ENCODE data around the gene SLC16A12.

SLC16A12 gene

DNA sequence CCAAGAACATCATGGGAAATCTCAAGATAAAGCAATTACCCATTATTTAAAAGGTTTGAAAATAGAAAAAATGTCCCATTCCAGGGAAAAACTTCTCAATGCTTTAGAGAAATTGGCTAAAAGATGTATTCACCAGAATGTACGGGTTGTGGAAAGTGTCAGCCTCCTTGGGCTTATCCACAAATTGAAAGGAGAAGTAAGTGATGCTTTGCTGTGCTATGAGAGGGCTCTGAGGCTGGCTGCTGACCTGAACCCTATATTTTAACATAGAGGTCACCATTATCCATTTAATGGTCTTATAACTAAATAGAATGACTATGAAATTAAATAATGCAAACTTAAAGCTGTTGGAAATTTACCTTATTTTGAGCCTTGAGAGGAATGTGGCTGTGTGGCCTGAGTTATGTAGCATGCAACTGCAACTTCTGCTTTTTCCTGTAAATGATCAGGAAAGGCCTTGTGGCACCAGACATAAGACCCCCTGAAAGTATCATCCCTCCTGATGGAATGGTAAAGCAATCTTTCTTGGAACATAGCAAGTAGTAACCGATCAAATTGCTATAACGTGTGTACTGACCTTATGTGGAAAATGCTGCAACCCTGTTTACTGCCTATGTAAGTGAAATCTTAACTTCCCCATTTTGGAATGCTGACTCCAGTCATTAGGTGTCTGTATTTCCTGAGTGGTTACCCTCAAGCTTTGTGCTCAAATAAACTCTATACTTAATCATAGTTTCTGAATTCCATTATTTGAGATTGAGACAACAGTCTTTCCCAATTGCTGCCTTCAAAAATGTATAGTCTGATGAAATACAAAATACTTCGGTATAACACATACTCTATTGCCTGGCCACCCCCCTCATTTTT is 150.7 kb downstream of the SLC16A12 start:
- TF ChIP-seq, protein P1, sequence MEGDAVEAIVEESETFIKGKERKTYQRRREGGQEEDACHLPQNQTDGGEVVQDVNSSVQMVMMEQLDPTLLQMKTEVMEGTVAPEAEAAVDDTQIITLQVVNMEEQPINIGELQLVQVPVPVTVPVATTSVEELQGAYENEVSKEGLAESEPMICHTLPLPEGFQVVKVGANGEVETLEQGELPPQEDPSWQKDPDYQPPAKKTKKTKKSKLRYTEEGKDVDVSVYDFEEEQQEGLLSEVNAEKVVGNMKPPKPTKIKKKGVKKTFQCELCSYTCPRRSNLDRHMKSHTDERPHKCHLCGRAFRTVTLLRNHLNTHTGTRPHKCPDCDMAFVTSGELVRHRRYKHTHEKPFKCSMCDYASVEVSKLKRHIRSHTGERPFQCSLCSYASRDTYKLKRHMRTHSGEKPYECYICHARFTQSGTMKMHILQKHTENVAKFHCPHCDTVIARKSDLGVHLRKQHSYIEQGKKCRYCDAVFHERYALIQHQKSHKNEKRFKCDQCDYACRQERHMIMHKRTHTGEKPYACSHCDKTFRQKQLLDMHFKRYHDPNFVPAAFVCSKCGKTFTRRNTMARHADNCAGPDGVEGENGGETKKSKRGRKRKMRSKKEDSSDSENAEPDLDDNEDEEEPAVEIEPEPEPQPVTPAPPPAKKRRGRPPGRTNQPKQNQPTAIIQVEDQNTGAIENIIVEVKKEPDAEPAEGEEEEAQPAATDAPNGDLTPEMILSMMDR (IDR thresholded peaks at IDR 0.05; ENCODE audit: control insufficient read depth, extremely low read depth, insufficient read depth), result no peak
- H3K4me3 ChIP-seq (ENCODE audit: low read depth, low read length), result no peak overlapping the region
- no peak for DNase-seq (ENCODE audit: low read depth)

DNA sequence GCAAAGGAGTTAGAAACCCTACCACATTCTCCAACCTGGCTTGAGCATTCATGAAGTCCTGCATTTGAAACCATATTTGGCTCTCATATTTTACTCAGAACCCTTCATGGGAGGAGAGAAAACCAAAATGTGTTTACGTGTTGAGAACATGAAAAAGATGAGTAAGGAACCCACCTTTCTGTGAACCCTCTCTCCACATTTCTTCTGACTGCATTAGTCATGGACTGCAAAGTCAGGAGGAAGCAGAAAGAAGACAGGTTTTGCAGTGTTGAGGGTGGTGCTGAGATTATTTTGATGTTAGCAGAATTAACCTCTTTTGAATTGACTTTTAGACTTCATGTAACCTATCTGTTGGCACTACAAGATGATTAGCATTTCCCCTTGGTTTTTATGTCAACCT is 152.6 kb downstream of the SLC16A12 start:
- no peak for DNase-seq (ENCODE audit: low read depth)
- TF ChIP-seq, protein P1 (IDR thresholded peaks at IDR 0.05; ENCODE audit: control insufficient read depth, extremely low read depth, insufficient read depth), result no peak
- no peak overlapping the region for H3K4me3 ChIP-seq (ENCODE audit: low read depth, low read length)

Measured in LNCaP clone FGC (cell line).